HepG2 (cell line): ENCODE results near the gene MTHFD1L. TPM values are rescaled to one million over a fixed set of nuclear protein-coding genes. Genes with fewer than 3 reads are reported as not detected.

Experiments used
- FOXA3 ChIP-seq: IDR thresholded peaks from 2 replicates; pipeline ENCODE4 v1.6.1; 2016; ENCODE audit warnings: missing genetic modification reagents, missing compliant biosample characterization
- KDM2A ChIP-seq: sonication (generic); formaldehyde crosslinking; IDR thresholded peaks from 2 replicates; pipeline ENCODE4 v1.4.0; 2020; ENCODE audit warnings: low read depth, missing genetic modification reagents, borderline replicate concordance
- KLF16 ChIP-seq, 2 experiments: sonication (generic) in 1 of 2; formaldehyde crosslinking in 1 of 2; IDR thresholded peaks; 2 replicates each; pipeline versions ENCODE4 v1.6.1 to v1.8.0; 2016 to 2023; ENCODE audit warnings: missing genetic modification reagents in 2 of 2, missing compliant biosample characterization in 1 of 2
- NCOA2 ChIP-seq: sonication (generic); formaldehyde crosslinking; IDR thresholded peaks from 2 replicates; pipeline ENCODE4 v1.8.0; 2022; ENCODE audit warnings: inconsistent platforms
- RXRB ChIP-seq: IDR thresholded peaks from 2 replicates; pipeline ENCODE4 v1.6.1; 2016; ENCODE audit warnings: borderline replicate concordance, missing genetic modification reagents, missing compliant biosample characterization
- SAP130 ChIP-seq: IDR thresholded peaks from 2 replicates; pipeline ENCODE4 v1.6.1; 2016; ENCODE audit warnings: low read depth
- SIX4 ChIP-seq: sonication (generic); formaldehyde crosslinking; IDR thresholded peaks from 2 replicates; pipeline ENCODE4 v1.4.0; 2020; ENCODE audit warnings: missing genetic modification reagents
- SMAD3 ChIP-seq: sonication (generic); formaldehyde crosslinking; IDR thresholded peaks from 2 replicates; pipeline ENCODE4 v1.4.0; 2020; ENCODE audit warnings: missing genetic modification reagents
- STAG1 ChIP-seq: sonication (generic); formaldehyde crosslinking; IDR thresholded peaks from 2 replicates; pipeline ENCODE4 v1.4.0; 2020; ENCODE audit warnings: missing genetic modification reagents
- TEAD3 ChIP-seq: optimal IDR thresholded peaks from 2 replicates; pipeline ENCODE3; 2016; ENCODE audit warnings: borderline replicate concordance
- TGIF2 ChIP-seq: IDR thresholded peaks from 2 replicates; pipeline ENCODE4 v1.6.1; 2016; ENCODE audit warnings: control low read depth, missing compliant biosample characterization
- XRCC5 ChIP-seq: fragments of 200-400 bp; formaldehyde crosslinking; optimal IDR thresholded peaks from 2 replicates; pipeline ENCODE3; 2017; ENCODE audit warnings: mild to moderate bottlenecking, low read length
- ZNF331 ChIP-seq: sonication (generic); formaldehyde crosslinking; IDR thresholded peaks from 2 replicates; pipeline ENCODE4 v1.4.0; 2020; ENCODE audit warnings: missing genetic modification reagents
- ZNF430 ChIP-seq: sonication (generic); formaldehyde crosslinking; IDR thresholded peaks from 2 replicates; pipeline ENCODE4 v1.9.0; 2021; ENCODE audit warnings: mild to moderate bottlenecking, missing genetic modification reagents
- polyA plus RNA-seq, 8 experiments: library from polyadenylated mRNA; depleted of rRNA in 3 of 8; stranded (reverse) in 7 of 8; unstranded in 1 of 8; fragments of >200 nt; fragmentation: Illumina TruSeq in 4 of 8; extraction: Trizol in 4 of 8; gene quantifications; 2 replicates each; pipeline versions ENCODE4 v1.2.1 to v1.2.3, GENCODE V29; 2011 to 2016; ENCODE audit warnings: low read depth in 4 of 8, missing spikeins in 1 of 8, mixed read lengths in 1 of 8; ENCODE audit not compliant: insufficient read depth in 1 of 8
- total RNA-seq, 5 experiments: library from RNA; depleted of rRNA; stranded (reverse); fragments of >200 nt; fragmentation: Illumina TruSeq; extraction: Trizol; gene quantifications; 2 replicates each; pipeline ENCODE4 v1.2.3, GENCODE V29; 2016; ENCODE audit warnings: low read depth in 1 of 5
- TF ChIP-seq, protein P1 (sequence below): IDR thresholded peaks from 2 replicates; pipeline ENCODE4 v1.6.1; 2016; ENCODE audit warnings: missing genetic modification reagents, missing compliant biosample characterization
- TF ChIP-seq, protein P2 (sequence below): sonication (generic); formaldehyde crosslinking; IDR thresholded peaks from 2 replicates; pipeline ENCODE4 v1.4.0; 2020; ENCODE audit warnings: missing genetic modification reagents

The MTHFD1L gene
- total and polyA plus RNA-seq, 2 of the 13 experiments (the other 11 are each of a cell fraction or from before 2014, with no cell fraction given) = 24.0 to 39.6 TPM

DNA sequence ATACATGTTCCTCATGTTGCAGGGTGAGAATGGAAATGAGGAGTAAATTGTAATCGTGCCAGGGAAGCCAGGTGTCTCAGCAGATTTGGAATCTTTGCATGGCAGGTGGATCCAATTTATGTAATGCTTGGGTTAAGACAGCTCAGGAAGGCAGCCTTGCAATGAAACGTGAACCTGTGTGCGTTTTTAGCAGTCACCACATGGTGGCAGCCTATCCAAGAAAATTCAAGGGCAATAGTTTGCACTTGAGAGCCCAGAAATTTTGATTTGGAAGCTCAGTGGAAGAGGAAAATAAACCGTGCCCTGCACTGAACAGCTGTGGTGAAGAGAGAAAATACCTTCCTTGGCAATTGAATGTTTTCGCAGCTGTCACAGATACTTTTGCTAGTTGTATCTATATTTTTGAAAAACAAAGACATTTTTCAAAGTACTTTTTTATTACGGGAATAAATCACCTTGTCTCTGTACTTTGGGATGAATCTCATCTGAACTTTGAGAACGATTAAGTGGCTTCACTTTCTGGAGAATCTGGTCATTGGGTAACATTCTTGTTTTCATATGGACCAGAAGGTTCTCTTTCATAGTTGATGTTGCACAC lies 26.5 kb downstream of the MTHFD1L start (continued):
- TF ChIP-seq, protein P1, sequence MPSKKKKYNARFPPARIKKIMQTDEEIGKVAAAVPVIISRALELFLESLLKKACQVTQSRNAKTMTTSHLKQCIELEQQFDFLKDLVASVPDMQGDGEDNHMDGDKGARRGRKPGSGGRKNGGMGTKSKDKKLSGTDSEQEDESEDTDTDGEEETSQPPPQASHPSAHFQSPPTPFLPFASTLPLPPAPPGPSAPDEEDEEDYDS (CRISPR knock-in tag) = peak; percentile 43; the same call in 1 of the 2 replicates
- TF ChIP-seq KLF16 (CRISPR knock-in tag; IDR thresholded peaks at IDR 0.05) (peak in 1 of 2 experiments; percentile 51; a peak in 1 of 4 replicates), ZNF430 (CRISPR knock-in tag) (no peak), KDM2A (CRISPR knock-in tag) (0 out of 2 replicates have a peak, but pooled peaks have one; percentile 36), SMAD3 (CRISPR knock-in tag) (0 out of 2 replicates have a peak, but pooled peaks have one; percentile 21), STAG1 (CRISPR knock-in tag) (peak; percentile 97), ZNF331 (CRISPR knock-in tag) (peak; percentile 44; the same call in 1 of the 2 replicates), RXRB (CRISPR knock-in tag) (0 out of 2 replicates have a peak, but pooled peaks have one; percentile 34), SAP130 (peak; percentile 29; the same call in 1 of the 2 replicates), TGIF2 (CRISPR knock-in tag) (no peak), XRCC5 (peak; percentile 32), NCOA2 (CRISPR knock-in tag) (0 out of 2 replicates have a peak, but pooled peaks have one; percentile 15), SIX4 (0 out of 2 replicates have a peak, but pooled peaks have one; percentile 19), FOXA3 (CRISPR knock-in tag) (0 out of 2 replicates have a peak, but pooled peaks have one; percentile 16), TEAD3 (CRISPR knock-in tag) (peak; percentile 69)
- TF ChIP-seq, protein P2, sequence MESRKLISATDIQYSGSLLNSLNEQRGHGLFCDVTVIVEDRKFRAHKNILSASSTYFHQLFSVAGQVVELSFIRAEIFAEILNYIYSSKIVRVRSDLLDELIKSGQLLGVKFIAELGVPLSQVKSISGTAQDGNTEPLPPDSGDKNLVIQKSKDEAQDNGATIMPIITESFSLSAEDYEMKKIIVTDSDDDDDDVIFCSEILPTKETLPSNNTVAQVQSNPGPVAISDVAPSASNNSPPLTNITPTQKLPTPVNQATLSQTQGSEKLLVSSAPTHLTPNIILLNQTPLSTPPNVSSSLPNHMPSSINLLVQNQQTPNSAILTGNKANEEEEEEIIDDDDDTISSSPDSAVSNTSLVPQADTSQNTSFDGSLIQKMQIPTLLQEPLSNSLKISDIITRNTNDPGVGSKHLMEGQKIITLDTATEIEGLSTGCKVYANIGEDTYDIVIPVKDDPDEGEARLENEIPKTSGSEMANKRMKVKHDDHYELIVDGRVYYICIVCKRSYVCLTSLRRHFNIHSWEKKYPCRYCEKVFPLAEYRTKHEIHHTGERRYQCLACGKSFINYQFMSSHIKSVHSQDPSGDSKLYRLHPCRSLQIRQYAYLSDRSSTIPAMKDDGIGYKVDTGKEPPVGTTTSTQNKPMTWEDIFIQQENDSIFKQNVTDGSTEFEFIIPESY (CRISPR knock-in tag) = no peak
